IMR-90 (cell line): ENCODE data around the gene NR1H2.

Source experiments
- BHLHE40 ChIP-seq: fragments of 150-350 bp; IDR thresholded peaks from 2 replicates; pipeline ENCODE4 v1.6.1; 2016; ENCODE audit warnings: mild to moderate bottlenecking, low read depth, low read length
- CTCF ChIP-seq: conservative IDR thresholded peaks from 2 replicates; pipeline ENCODE4 v1.5.1; 2012; ENCODE audit warnings: mild to moderate bottlenecking, low read depth, low read length, improper control_type of control experiment
- FOS ChIP-seq: fragments of 150-350 bp; IDR thresholded peaks from 2 replicates; pipeline ENCODE4 v1.6.1; 2016; ENCODE audit warnings: low read depth, low read length
- POLR2A ChIP-seq: IDR thresholded peaks from 2 replicates; pipeline ENCODE4 v1.6.1; 2012; ENCODE audit warnings: mild to moderate bottlenecking, low read depth, low read length
- RCOR1 ChIP-seq: IDR thresholded peaks from 2 replicates; pipeline ENCODE4 v1.6.1; 2012; ENCODE audit warnings: mild to moderate bottlenecking, low read length, improper control_type of control experiment; ENCODE audit not compliant: insufficient replicate concordance

DNA sequence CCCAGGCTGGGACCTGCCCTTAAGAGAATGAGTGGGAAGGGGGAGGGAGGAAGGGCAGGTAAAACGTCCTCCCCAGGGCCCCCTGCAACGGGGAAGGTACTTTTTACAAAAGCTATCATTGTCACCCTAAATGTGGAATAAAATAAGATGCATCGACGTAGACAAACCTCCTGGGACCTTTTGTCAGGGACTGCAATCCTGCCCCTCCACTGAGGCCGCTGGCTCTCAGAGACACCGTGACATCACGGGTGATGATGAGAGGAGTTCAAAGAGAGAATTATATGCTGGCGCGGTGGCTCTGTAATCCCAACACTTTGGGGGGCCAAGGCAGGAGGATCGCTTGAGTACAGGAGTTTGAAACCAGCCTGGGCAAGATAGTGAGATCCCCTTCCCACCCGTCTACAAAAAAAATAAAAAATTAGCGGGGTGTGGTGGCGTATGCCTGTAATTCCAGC is 54.7 kb downstream of the NR1H2 start:
- TF ChIP-seq FOS (no peak), CTCF (no peak), RCOR1 (no peak), POLR2A (no peak), BHLHE40 (no peak)
